ENCODE measurements around the gene HOXD13. TPM values are rescaled to one million over a fixed set of nuclear protein-coding genes. Genes with fewer than 3 reads are reported as not detected.

HOXD13 gene
- total RNA-seq (not detected), polyA plus RNA-seq (not detected), total RNA-seq (0 to 0.09 (median 0) reads per million in 6 experiments)

GRCh38 chr2:176092270-176093144 lies at the start of gene HOXD13:
HOXD13 (plus strand) TSS chr2:176092721; CDS start chr2:176092891, 170 bp downstream.
- Mint-ChIP-seq H3K9me3 (peaks cover 0 to 54% (median 9%) of the 10 kb centered on the region in 9 donors), H3K36me3 (peaks cover 12 to 34% (median 13%) of the 10 kb centered on the region in 3 donors), H3K4me3 (peak within 1 kb of the TSS; percentile 42 to 79 (median 64)), H3K27ac (peak within 1 kb of the TSS in 3 of 10 donors; percentile 20 to 92 (median 86)), H3K27me3 (peaks cover 62 to 95% (median 86%) of the 10 kb centered on the region in 5 donors), H3K4me1 (peaks cover 13 to 36% (median 34%) of the 10 kb centered on the region in 4 donors)
- DNase-seq = no peak
- POLR2A ChIA-PET = no interaction called here
- peak in 1 of 2 donors; percentile 22 for ATAC-seq

- peaks cover 32 to 66% (median 41%) of the 10 kb centered on the region in 5 donors for H3K27me3 Mint-ChIP-seq
- H3K9me3 Mint-ChIP-seq = peaks cover 0 to 4% (median 0%) of the 10 kb centered on the region in 9 donors
- H3K27ac Mint-ChIP-seq = no peak overlapping the region
- H3K4me3 Mint-ChIP-seq = no peak overlapping the region
- POLR2A ChIA-PET = no interaction called here
- no peak for ATAC-seq
- H3K4me1 Mint-ChIP-seq = no peaks in the 10 kb centered on the region
- no peak for DNase-seq
- H3K36me3 Mint-ChIP-seq = peaks cover 0 to 4% (median 0%) of the 10 kb centered on the region in 3 donors
These were observed 36.1 kb upstream of the HOXD13 start for GRCh38 chr2:176056406-176056805.

- ATAC-seq (no peak), DNase-seq (no peak)
- peaks cover 0 to 4% (median 0%) of the 10 kb centered on the region in 3 donors for H3K36me3 Mint-ChIP-seq
- no peak overlapping the region for H3K27ac Mint-ChIP-seq
- H3K4me1 Mint-ChIP-seq = peaks cover 0 to 14% (median 6%) of the 10 kb centered on the region in 4 donors
- POLR2A ChIA-PET = no interaction called here
- H3K9me3 Mint-ChIP-seq = peaks cover 0 to 4% (median 0%) of the 10 kb centered on the region in 9 donors
- H3K27me3 Mint-ChIP-seq = peaks cover 37 to 79% (median 61%) of the 10 kb centered on the region in 5 donors
- H3K4me3 Mint-ChIP-seq = no peak overlapping the region
These were observed 28.6 kb upstream of the HOXD13 start for GRCh38 chr2:176063958-176064357.

GRCh38 chr2:176066645-176067588 lies 25.6 kb upstream of the HOXD13 start:
- peaks cover 0 to 14% (median 7%) of the 10 kb centered on the region in 4 donors for H3K4me1 Mint-ChIP-seq
- no peak for ATAC-seq
- POLR2A ChIA-PET = no interaction called here
- peak overlapping the region in 5 of 10 donors; percentile 4 to 52 (median 33) for H3K4me3 Mint-ChIP-seq
- peaks cover 0 to 3% (median 0%) of the 10 kb centered on the region in 9 donors for H3K9me3 Mint-ChIP-seq
- peaks cover 0 to 6% (median 3%) of the 10 kb centered on the region in 3 donors for H3K36me3 Mint-ChIP-seq
- DNase-seq = no peak
- no peak overlapping the region for H3K27ac Mint-ChIP-seq
- peaks cover 60 to 95% (median 76%) of the 10 kb centered on the region in 5 donors for H3K27me3 Mint-ChIP-seq

GRCh38 chr2:176067589-176068418 lies 24.7 kb upstream of the HOXD13 start:
- Mint-ChIP-seq H3K36me3 (peaks cover 0 to 6% (median 3%) of the 10 kb centered on the region in 3 donors), H3K27me3 (peaks cover 59 to 95% (median 76%) of the 10 kb centered on the region in 5 donors), H3K9me3 (peaks cover 0 to 6% (median 0%) of the 10 kb centered on the region in 9 donors), H3K4me3 (peak overlapping the region in 6 of 10 donors; percentile 4 to 52 (median 37)), H3K4me1 (peaks cover 2 to 14% (median 9%) of the 10 kb centered on the region in 4 donors), H3K27ac (no peak overlapping the region)
- POLR2A ChIA-PET = no interaction called here
- ATAC-seq (no peak), DNase-seq (no peak)

GRCh38 chr2:176068419-176068832 lies 24.1 kb upstream of the HOXD13 start:
- H3K9me3 Mint-ChIP-seq = peaks cover 0 to 10% (median under 1%) of the 10 kb centered on the region in 9 donors
- DNase-seq (no peak), ATAC-seq (no peak)
- POLR2A ChIA-PET = no interaction called here
- H3K27ac Mint-ChIP-seq = no peak overlapping the region
- no peak overlapping the region for H3K4me3 Mint-ChIP-seq
- H3K27me3 Mint-ChIP-seq = peaks cover 66 to 95% (median 78%) of the 10 kb centered on the region in 5 donors
- peaks cover 0 to 12% (median 3%) of the 10 kb centered on the region in 3 donors for H3K36me3 Mint-ChIP-seq
- H3K4me1 Mint-ChIP-seq = peaks cover 3 to 14% (median 9%) of the 10 kb centered on the region in 4 donors

GRCh38 chr2:176071330-176072291 lies 20.9 kb upstream of the HOXD13 start:
- H3K4me3 Mint-ChIP-seq = no peak overlapping the region
- peaks cover 3 to 12% (median 9%) of the 10 kb centered on the region in 4 donors for H3K4me1 Mint-ChIP-seq
- DNase-seq (no peak), ATAC-seq (no peak)
- POLR2A ChIA-PET = no interaction called here
- H3K27ac Mint-ChIP-seq = peak overlapping the region in 1 of 10 donors; percentile 26
- H3K27me3 Mint-ChIP-seq = peaks cover 66 to 95% (median 80%) of the 10 kb centered on the region in 5 donors
- H3K9me3 Mint-ChIP-seq = peaks cover 0 to 34% (median 14%) of the 10 kb centered on the region in 9 donors
- peaks cover 6 to 33% (median 8%) of the 10 kb centered on the region in 3 donors for H3K36me3 Mint-ChIP-seq

GRCh38 chr2:176072292-176072669 lies 20.2 kb upstream of the HOXD13 start:
- Mint-ChIP-seq H3K4me3 (no peak overlapping the region), H3K36me3 (peaks cover 6 to 34% (median 8%) of the 10 kb centered on the region in 3 donors), H3K27ac (no peak overlapping the region), H3K27me3 (peaks cover 71 to 100% (median 85%) of the 10 kb centered on the region in 5 donors), H3K4me1 (peaks cover 3 to 12% (median 7%) of the 10 kb centered on the region in 4 donors), H3K9me3 (peaks cover 0 to 39% (median 18%) of the 10 kb centered on the region in 9 donors)
- DNase-seq (no peak), ATAC-seq (no peak)
- POLR2A ChIA-PET = no interaction called here

- H3K4me1 Mint-ChIP-seq = peaks cover 2 to 12% (median 4%) of the 10 kb centered on the region in 4 donors
- H3K27me3 Mint-ChIP-seq = peaks cover 71 to 95% (median 83%) of the 10 kb centered on the region in 5 donors
- POLR2A ChIA-PET = no interaction called here
- peaks cover 8 to 36% (median 8%) of the 10 kb centered on the region in 3 donors for H3K36me3 Mint-ChIP-seq
- DNase-seq (no peak), ATAC-seq (no peak)
- peak overlapping the region in 1 of 10 donors; percentile 73 for H3K27ac Mint-ChIP-seq
- H3K9me3 Mint-ChIP-seq = peaks cover under 1 to 42% (median 19%) of the 10 kb centered on the region in 9 donors
- peak overlapping the region in 1 of 10 donors; percentile 14 for H3K4me3 Mint-ChIP-seq
These were observed 19.3 kb upstream of the HOXD13 start for GRCh38 chr2:176072951-176073904.
